Measurements from ENCODE around the gene GLI3.

DNA sequence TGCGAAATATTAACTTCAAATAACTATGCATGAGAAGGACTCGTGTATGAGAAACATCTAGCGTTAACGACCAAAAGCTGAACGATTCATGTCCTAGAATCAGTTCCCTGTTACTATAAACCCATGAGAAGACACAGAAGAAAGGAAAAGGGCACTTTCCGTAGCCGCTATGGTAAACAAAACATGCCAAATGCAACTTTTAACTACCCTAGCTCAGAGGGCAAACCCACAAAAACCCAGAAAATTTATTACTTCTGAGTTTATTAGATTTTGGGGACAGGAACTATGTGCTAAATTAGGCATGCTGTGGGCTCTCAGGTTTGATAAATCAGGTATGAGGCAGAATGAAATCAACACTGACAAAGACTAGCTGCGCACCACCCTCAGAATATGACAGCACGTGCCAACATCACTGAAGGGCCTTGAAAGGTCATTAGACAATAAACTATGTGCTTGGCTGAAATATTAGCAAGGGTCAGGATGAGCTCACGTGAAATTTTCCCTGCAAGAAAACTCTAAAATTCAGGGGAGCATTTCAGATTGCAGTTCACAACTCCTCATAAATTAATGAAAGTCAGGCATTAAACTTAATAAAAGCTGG lies 102.6 kb downstream of the GLI3 start:
- TF ChIP-seq, protein P1, sequence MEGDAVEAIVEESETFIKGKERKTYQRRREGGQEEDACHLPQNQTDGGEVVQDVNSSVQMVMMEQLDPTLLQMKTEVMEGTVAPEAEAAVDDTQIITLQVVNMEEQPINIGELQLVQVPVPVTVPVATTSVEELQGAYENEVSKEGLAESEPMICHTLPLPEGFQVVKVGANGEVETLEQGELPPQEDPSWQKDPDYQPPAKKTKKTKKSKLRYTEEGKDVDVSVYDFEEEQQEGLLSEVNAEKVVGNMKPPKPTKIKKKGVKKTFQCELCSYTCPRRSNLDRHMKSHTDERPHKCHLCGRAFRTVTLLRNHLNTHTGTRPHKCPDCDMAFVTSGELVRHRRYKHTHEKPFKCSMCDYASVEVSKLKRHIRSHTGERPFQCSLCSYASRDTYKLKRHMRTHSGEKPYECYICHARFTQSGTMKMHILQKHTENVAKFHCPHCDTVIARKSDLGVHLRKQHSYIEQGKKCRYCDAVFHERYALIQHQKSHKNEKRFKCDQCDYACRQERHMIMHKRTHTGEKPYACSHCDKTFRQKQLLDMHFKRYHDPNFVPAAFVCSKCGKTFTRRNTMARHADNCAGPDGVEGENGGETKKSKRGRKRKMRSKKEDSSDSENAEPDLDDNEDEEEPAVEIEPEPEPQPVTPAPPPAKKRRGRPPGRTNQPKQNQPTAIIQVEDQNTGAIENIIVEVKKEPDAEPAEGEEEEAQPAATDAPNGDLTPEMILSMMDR (IDR thresholded peaks at IDR 0.05): no peak
- no peak for TF ChIP-seq POLR2A (IDR thresholded peaks at IDR 0.05)

All from adrenal gland (tissue), 5 donors.